Measurements from ENCODE around the gene CRYBA4.

Gene CRYBA4

GRCh38 chr22:26662160-26662559 lies 40.4 kb downstream of the CRYBA4 start:
- DNase-seq (ENCODE audit: low read depth), result no peak

GRCh38 chr22:26663374-26663923 lies 41.7 kb downstream of the CRYBA4 start:
- DNase-seq (ENCODE audit: low read depth), result no peak

- DNase-seq (ENCODE audit: low read depth), result no peak
Measured at GRCh38 chr22:26665813-26666231, 44.1 kb downstream of the CRYBA4 start.

- no peak for DNase-seq (ENCODE audit: low read depth)
Measured at GRCh38 chr22:26667140-26667539, 45.4 kb downstream of the CRYBA4 start.

- no peak for DNase-seq (ENCODE audit: low read depth)
Measured at GRCh38 chr22:26669060-26669481, 47.3 kb downstream of the CRYBA4 start.

GRCh38 chr22:26670459-26670858 lies 48.7 kb downstream of the CRYBA4 start:
- no peak for DNase-seq (ENCODE audit: low read depth)

GRCh38 chr22:26671317-26672059 lies 49.7 kb downstream of the CRYBA4 start:
- DNase-seq (ENCODE audit: low read depth), result peak; percentile 51

- no peak for DNase-seq (ENCODE audit: low read depth)
Measured at GRCh38 chr22:26672060-26672471, 50.3 kb downstream of the CRYBA4 start.

- peak; percentile 85 for DNase-seq (ENCODE audit: low read depth)
Measured at GRCh38 chr22:26672590-26673468, 51.1 kb downstream of the CRYBA4 start.

- DNase-seq (ENCODE audit: low read depth), result no peak
Measured at GRCh38 chr22:26673486-26673885, 51.7 kb downstream of the CRYBA4 start.

GRCh38 chr22:26674211-26675190 lies 52.7 kb downstream of the CRYBA4 start:
- DNase-seq (ENCODE audit: low read depth), result no peak

GRCh38 chr22:26675687-26676268 lies 54.0 kb downstream of the CRYBA4 start:
- DNase-seq (ENCODE audit: low read depth), result no peak

- DNase-seq (ENCODE audit: low read depth), result no peak
Measured at GRCh38 chr22:26677217-26677616, 55.5 kb downstream of the CRYBA4 start.

- peak; percentile 56 for DNase-seq (ENCODE audit: low read depth)
Measured at GRCh38 chr22:26679003-26679629, 57.4 kb downstream of the CRYBA4 start.
